ENCODE results near the gene EDARADD. TPM values are rescaled to one million over a fixed set of nuclear protein-coding genes. Genes with fewer than 3 reads are reported as not detected.

The EDARADD gene
- total RNA-seq, 1 donor, result 1.8 TPM

GRCh38 chr1:236401698-236402097 is 7.6 kb downstream of the EDARADD start:
- Histone ChIP-seq H3K9me3 (ENCODE audit: low read depth, low read length) (no peaks in the 10 kb centered on the region), H3K27me3 (ENCODE audit: insufficient read depth, low read length) (no peaks in the 10 kb centered on the region), H3K4me1 (ENCODE audit: insufficient read depth, low read length) (no peaks in the 10 kb centered on the region), H3K4me3 (ENCODE audit: low read length) (no peak overlapping the region)

DNA sequence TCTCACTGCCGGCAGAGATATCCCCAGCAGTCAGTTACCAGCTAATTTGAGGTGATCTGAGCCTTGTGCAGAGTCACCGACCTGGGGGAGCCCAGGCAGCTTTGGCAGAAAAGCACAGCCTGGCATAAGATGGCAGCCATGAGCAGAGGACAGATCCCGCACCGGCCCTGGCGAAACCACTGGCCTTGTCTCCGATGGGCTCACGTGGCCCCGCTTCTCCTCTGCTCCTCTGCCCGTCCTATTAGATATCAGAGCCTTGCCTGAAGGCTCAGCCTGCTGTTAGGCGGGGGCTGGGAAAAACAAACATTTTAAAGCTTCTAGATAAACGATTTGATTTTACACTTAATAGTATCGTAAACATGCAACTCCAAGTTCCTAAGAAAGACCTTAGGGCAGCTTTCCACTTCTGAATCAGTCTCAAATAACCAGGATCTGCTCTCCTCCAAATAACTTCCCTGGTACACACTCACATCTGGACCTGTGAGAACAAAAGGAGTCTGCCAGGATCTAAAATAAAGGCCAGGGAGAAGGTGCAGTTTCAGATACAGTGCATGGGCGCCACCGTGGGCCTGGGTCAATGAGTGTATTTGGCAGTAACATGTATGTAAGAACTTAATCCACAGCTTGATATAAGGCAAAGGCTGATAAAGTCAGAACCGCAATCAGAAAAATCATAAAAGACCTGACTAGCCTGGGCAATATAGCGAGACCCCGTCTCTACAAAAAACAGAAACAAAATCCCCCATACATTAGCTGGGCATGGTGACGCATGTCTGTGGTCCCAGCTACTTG is 10.0 kb downstream of the EDARADD start:
- no peaks in the 10 kb centered on the region for H3K9me3 ChIP-seq (ENCODE audit: low read depth, low read length)

GRCh38 chr1:236407059-236407458 is 13.0 kb downstream of the EDARADD start:
- Histone ChIP-seq H3K4me3 (ENCODE audit: low read length) (no peak overlapping the region), H3K27me3 (ENCODE audit: insufficient read depth, low read length) (no peaks in the 10 kb centered on the region), H3K4me1 (ENCODE audit: insufficient read depth, low read length) (no peaks in the 10 kb centered on the region), H3K9me3 (ENCODE audit: low read depth, low read length) (no peaks in the 10 kb centered on the region)

More for the DNA sequence above, 10.0 kb downstream of the EDARADD start:
- H3K4me1 ChIP-seq (ENCODE audit: insufficient read depth, low read length), result no peaks in the 10 kb centered on the region
- no peaks in the 10 kb centered on the region for H3K27me3 ChIP-seq (ENCODE audit: insufficient read depth, low read length)
- H3K4me3 ChIP-seq (ENCODE audit: low read length), result no peak overlapping the region

- Histone ChIP-seq H3K9me3 (ENCODE audit: low read depth, low read length) (no peaks in the 10 kb centered on the region), H3K4me3 (ENCODE audit: low read length) (no peak overlapping the region), H3K4me1 (ENCODE audit: insufficient read depth, low read length) (peaks cover 13% of the 10 kb centered on the region), H3K27me3 (ENCODE audit: insufficient read depth, low read length) (no peaks in the 10 kb centered on the region)
These were observed 19.6 kb downstream of the EDARADD start for GRCh38 chr1:236413688-236414087.

- Histone ChIP-seq H3K4me3 (ENCODE audit: low read length) (no peak overlapping the region), H3K4me1 (ENCODE audit: insufficient read depth, low read length) (peaks cover 13% of the 10 kb centered on the region), H3K9me3 (ENCODE audit: low read depth, low read length) (no peaks in the 10 kb centered on the region)
These were observed 22.1 kb downstream of the EDARADD start for GRCh38 chr1:236416165-236416564.

GRCh38 chr1:236417336-236417735 is 23.2 kb downstream of the EDARADD start:
- no peaks in the 10 kb centered on the region for H3K9me3 ChIP-seq (ENCODE audit: low read depth, low read length)
- H3K4me3 ChIP-seq (ENCODE audit: low read length), result no peak overlapping the region
- peaks cover 13% of the 10 kb centered on the region for H3K4me1 ChIP-seq (ENCODE audit: insufficient read depth, low read length)
- H3K27me3 ChIP-seq (ENCODE audit: insufficient read depth, low read length), result no peaks in the 10 kb centered on the region

More at GRCh38 chr1:236416165-236416564, 22.1 kb downstream of the EDARADD start:
- H3K27me3 ChIP-seq (ENCODE audit: insufficient read depth, low read length), result no peaks in the 10 kb centered on the region

DNA sequence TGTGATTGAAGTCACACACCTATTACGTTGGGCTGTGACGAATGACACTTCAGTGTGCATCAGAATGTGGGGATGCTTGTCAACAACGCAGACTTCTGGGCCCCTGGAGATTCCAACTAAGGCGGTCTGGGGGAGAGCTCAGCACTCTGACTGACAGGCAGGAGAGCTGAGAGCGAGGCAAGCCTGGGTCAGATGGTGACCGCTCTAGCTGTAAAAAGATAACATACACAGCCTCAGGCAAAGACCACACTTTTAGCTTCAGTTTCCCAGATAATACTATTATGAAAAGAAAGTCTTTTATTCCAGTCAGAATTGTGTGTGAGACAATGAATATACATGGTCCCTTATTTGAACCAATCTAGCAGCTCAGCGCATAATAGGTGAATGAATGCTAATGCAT is 25.4 kb downstream of the EDARADD start:
- H3K4me1 ChIP-seq (ENCODE audit: insufficient read depth, low read length), result peaks cover 13% of the 10 kb centered on the region
- H3K9me3 ChIP-seq (ENCODE audit: low read depth, low read length), result no peaks in the 10 kb centered on the region
- H3K27me3 ChIP-seq (ENCODE audit: insufficient read depth, low read length), result no peaks in the 10 kb centered on the region
- H3K4me3 ChIP-seq (ENCODE audit: low read length), result no peak overlapping the region

DNA sequence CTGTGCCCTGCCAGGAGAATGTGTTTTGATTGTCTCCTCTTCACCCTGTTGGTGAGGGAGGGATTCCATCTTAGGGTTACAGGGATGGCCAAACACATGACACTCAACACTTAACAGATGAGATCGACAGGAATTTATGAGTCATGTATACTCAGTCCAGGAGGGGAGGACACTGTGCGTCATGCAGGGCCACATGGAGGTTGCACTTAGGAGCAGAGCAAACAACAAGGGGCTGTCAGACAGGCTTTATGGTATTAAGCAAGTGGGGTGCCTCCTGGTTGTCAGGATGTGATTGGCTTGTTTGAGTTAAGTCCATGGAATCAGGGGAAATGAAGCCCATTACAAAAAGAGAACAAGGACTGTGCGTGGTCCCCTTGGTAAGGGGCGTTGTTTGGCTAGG is 26.9 kb downstream of the EDARADD start:
- Histone ChIP-seq H3K4me1 (ENCODE audit: insufficient read depth, low read length) (peaks cover 6% of the 10 kb centered on the region), H3K9me3 (ENCODE audit: low read depth, low read length) (no peaks in the 10 kb centered on the region), H3K27me3 (ENCODE audit: insufficient read depth, low read length) (no peaks in the 10 kb centered on the region), H3K4me3 (ENCODE audit: low read length) (no peak overlapping the region)

GRCh38 chr1:236421850-236422516 is 27.9 kb downstream of the EDARADD start:
- H3K4me1 ChIP-seq (ENCODE audit: insufficient read depth, low read length), result peaks cover under 1% of the 10 kb centered on the region

GRCh38 chr1:236422517-236422876 is 28.4 kb downstream of the EDARADD start:
- Histone ChIP-seq H3K9me3 (ENCODE audit: low read depth, low read length) (no peaks in the 10 kb centered on the region), H3K4me3 (ENCODE audit: low read length) (no peak overlapping the region), H3K4me1 (ENCODE audit: insufficient read depth, low read length) (no peaks in the 10 kb centered on the region)

More at GRCh38 chr1:236421850-236422516, 27.9 kb downstream of the EDARADD start:
- Histone ChIP-seq H3K4me3 (ENCODE audit: low read length) (no peak overlapping the region), H3K9me3 (ENCODE audit: low read depth, low read length) (no peaks in the 10 kb centered on the region), H3K27me3 (ENCODE audit: insufficient read depth, low read length) (no peaks in the 10 kb centered on the region)

DNA sequence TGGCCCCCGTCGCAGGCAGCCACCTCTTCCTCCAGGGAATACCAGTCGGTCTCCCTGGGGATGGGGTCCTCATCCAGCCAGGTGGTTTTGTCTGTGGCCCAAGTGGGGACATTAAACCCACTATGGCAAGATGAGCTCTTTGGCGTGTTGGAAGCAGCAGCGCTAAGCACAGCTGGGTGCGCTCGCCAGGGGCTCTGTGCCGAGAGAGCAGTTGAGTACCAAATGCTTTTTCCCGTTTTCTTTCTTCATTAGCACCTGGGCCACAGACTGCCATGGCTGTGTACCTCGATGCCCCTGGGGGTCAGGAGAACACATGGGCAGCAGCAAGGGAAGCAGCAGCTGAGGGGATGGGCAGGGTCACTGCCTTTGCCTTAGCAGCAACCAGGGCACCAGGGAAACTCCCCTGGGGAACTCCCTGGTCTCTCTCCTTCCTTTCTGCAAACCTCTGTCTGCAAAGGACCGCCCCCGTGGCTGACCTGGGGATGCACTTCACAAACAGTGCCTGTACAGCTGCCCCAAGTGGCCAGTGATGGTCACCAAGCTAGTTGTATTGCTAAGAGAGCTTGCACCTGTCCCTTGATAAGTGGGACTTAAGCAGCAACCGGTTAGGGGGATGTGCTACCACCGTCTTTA is 31.1 kb downstream of the EDARADD start:
- Histone ChIP-seq H3K4me3 (ENCODE audit: low read length) (no peak overlapping the region), H3K9me3 (ENCODE audit: low read depth, low read length) (no peaks in the 10 kb centered on the region), H3K4me1 (ENCODE audit: insufficient read depth, low read length) (no peaks in the 10 kb centered on the region), H3K27me3 (ENCODE audit: insufficient read depth, low read length) (no peaks in the 10 kb centered on the region)

More at GRCh38 chr1:236422517-236422876, 28.4 kb downstream of the EDARADD start:
- H3K27me3 ChIP-seq (ENCODE audit: insufficient read depth, low read length), result no peaks in the 10 kb centered on the region

- no peaks in the 10 kb centered on the region for H3K27me3 ChIP-seq (ENCODE audit: insufficient read depth, low read length)
- no peaks in the 10 kb centered on the region for H3K4me1 ChIP-seq (ENCODE audit: insufficient read depth, low read length)
- no peaks in the 10 kb centered on the region for H3K9me3 ChIP-seq (ENCODE audit: low read depth, low read length)
- no peak overlapping the region for H3K4me3 ChIP-seq (ENCODE audit: low read length)
These were observed 32.1 kb downstream of the EDARADD start for GRCh38 chr1:236426215-236426614.

DNA sequence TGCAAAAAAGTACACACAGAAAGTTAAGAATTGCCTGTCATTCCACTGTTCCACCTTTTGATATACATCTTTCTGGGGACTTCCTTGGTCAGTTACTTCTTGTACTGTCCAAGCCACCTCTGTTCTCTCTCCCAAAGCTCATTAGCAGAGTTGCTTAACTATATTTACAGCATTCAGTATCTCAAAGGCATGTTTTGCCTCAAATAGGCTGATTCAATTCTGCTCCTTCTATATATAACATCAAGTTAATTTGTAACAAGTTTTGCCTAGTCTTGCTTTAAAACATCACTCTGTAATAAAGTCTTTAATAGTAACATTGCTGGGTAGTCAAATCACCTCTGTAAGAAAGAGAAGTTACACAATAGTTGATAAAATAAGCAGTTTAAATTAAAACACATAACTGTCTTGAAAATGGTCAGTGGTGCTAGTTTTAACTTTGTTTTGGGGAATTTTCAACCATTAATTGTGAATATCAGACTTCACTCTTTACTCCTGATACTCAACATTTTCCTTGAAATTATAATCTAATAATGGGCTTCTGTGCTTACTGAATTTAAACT is 35.7 kb downstream of the EDARADD start:
- Histone ChIP-seq H3K9me3 (ENCODE audit: low read depth, low read length) (no peaks in the 10 kb centered on the region), H3K4me1 (ENCODE audit: insufficient read depth, low read length) (no peaks in the 10 kb centered on the region), H3K27me3 (ENCODE audit: insufficient read depth, low read length) (no peaks in the 10 kb centered on the region), H3K4me3 (ENCODE audit: low read length) (no peak overlapping the region)

GRCh38 chr1:236433819-236434315 is 39.8 kb downstream of the EDARADD start:
- Histone ChIP-seq H3K27me3 (ENCODE audit: insufficient read depth, low read length) (no peaks in the 10 kb centered on the region), H3K4me1 (ENCODE audit: insufficient read depth, low read length) (no peaks in the 10 kb centered on the region), H3K4me3 (ENCODE audit: low read length) (no peak overlapping the region), H3K9me3 (ENCODE audit: low read depth, low read length) (no peaks in the 10 kb centered on the region)

GRCh38 chr1:236438614-236439013 is 44.5 kb downstream of the EDARADD start:
- Histone ChIP-seq H3K4me1 (ENCODE audit: insufficient read depth, low read length) (no peaks in the 10 kb centered on the region), H3K4me3 (ENCODE audit: low read length) (no peak overlapping the region), H3K27me3 (ENCODE audit: insufficient read depth, low read length) (no peaks in the 10 kb centered on the region), H3K9me3 (ENCODE audit: low read depth, low read length) (no peaks in the 10 kb centered on the region)

Data from mononuclear cell (primary cell).